CD4-positive, alpha-beta T cell treated with Interleukin-17A for 1 hour (primary cell): ENCODE data around the gene EGR1.

Source experiments
- DNase-seq: peaks from one replicate; pipeline ENCODE4 v3.0.0-alpha.2; 2020

Gene EGR1

DNA sequence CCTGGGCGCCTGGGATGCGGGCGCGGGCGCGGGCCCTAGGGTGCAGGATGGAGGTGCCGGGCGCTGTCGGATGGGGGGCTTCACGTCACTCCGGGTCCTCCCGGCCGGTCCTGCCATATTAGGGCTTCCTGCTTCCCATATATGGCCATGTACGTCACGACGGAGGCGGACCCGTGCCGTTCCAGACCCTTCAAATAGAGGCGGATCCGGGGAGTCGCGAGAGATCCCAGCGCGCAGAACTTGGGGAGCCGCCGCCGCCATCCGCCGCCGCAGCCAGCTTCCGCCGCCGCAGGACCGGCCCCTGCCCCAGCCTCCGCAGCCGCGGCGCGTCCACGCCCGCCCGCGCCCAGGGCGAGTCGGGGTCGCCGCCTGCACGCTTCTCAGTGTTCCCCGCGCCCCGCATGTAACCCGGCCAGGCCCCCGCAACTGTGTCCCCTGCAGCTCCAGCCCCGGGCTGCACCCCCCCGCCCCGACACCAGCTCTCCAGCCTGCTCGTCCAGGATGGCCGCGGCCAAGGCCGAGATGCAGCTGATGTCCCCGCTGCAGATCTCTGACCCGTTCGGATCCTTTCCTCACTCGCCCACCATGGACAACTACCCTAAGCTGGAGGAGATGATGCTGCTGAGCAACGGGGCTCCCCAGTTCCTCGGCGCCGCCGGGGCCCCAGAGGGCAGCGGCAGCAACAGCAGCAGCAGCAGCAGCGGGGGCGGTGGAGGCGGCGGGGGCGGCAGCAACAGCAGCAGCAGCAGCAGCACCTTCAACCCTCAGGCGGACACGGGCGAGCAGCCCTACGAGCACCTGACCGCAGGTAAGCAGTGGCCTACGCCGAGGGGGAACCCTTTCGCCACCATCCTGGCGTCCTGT, at the start of gene EGR1:
EGR1 (plus strand) TSS at position 219 of the 864 bp plus-strand sequence; CDS start at position 502, 283 bp downstream.
- DNase-seq: peak; percentile 98

DNA sequence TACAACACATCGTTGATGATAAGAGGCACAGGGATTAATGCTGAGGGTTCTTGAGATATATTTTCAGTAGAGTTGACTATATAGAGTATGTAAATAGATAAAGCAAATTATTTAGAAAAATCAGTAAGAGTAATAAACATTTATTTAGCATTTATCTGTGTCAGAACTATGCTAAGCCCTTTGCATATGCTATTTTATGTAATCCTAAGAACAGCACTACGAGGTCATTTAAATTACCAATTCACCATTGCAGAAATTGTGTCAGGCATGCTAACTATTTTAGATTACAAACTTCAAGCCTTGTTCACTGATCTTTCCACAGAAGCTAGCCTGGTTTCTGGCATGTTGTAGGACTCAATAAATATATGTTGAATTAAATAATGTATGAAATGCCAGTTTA, 46.8 kb upstream of the EGR1 start:
- DNase-seq: no peak

DNA sequence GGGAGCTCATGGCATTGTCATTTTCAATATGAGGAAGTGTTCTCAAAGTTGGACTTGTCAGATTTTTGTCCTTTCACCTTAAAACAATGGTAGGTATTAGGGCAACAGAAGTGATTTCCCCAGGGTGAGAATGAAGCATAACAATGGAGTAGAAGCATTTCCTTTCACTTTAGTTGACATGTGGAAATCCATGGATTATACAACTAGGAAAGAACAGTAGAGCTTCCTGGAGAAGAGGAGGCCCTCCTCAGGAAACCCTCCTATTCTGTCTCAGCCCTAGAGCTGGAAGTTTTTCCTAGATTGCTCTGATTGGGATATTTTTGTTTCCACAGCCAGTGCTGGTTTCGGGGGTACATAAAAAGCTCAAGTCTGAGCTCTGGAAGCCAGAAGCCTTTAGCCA, 40.2 kb upstream of the EGR1 start:
- no peak for DNase-seq

DNA sequence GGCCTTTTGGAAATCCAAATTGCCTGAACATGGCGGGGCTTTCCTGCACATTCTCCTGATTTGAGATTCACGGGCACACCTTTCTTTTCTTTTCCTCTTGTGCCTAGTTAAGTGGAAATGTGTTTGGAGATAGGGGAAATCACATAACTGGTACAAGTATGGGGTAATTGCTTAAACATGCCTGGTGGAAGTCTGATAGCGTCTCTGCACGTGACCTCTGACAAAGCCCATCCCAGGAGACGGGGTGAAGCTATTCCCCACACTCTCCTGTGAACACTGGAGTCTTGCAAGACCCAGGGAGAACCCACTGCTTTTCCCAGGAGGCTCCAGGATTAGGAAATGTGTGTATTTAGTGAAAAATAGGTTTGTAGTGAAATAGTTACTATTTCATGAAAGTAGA, 29.3 kb upstream of the EGR1 start:
- DNase-seq: no peak

DNA sequence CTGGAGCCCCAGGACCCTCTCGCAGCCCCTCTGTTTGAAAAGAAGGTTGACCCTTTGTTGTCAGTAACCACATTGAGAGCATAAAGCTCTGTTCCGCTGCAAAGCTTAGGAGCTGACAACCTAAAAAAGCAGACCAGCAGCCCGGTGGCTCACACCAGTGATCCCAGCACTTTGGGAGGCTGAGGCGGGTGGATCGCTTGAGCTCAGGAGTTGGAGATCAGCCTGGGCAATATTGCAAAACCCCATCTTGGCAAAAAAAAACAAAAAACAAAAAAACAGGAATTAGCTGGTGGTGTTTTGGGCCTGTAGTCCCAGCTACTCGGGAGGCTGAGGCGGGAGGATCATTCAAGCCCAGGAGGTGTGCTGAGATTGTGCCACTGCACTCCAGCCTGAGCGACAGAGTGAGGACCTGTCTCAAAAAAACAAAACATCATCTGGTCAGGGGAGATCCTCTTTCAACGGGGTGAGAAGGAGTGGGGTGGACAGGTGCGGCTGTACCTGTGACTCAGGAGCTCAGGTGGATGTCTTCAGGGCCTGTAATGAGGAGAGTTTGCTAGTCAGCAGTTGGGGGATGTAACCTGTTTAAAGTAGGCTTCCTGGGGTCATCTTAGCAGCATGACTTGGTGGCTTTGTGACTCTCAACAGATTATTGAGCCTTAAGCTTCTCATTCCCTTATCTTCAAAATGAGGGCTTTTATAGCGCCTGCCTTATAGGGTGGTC, 27.1 kb upstream of the EGR1 start:
- no peak for DNase-seq

DNA sequence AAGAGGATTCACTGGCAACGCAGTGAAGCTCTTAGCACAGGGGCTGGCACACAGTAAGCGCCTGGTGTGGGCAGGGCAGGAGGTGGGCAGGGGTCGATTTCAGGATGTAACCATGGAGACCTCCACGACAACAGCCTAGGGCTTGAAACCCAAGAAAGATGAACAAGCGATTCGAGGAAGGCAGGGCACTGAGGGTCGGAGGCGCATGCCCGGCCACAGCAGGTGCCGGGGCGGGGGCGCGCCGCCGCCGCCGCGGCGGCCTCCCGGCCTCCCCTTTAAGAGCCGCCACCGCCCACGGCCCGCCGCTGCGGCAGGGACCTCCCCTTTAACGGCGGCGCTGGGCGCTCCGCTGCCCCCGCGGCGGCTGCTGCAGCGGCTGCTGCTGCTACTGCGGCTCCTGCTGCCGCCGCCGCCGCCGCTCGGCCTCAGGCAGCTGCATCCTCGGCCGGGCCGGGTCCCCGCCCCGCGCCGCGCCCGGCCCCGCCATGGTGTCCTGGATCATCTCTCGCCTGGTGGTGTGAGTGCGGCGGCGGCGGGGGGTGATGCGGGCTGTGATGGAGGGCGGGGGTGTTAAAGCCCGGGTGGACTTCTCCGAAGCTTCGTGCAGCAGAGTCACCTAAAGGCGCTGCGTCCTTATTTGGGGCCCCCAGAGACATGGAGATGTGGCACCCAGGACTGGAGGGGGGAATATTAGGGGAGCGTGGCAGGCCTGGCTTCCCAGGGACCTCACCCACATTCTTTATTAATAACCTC, 26.4 kb upstream of the EGR1 start, which contains the start of gene REEP2:
REEP2 (plus strand) TSS at position 334 of the 753 bp plus-strand sequence; CDS start at position 486, 152 bp downstream.
- DNase-seq: peak; percentile 56

DNA sequence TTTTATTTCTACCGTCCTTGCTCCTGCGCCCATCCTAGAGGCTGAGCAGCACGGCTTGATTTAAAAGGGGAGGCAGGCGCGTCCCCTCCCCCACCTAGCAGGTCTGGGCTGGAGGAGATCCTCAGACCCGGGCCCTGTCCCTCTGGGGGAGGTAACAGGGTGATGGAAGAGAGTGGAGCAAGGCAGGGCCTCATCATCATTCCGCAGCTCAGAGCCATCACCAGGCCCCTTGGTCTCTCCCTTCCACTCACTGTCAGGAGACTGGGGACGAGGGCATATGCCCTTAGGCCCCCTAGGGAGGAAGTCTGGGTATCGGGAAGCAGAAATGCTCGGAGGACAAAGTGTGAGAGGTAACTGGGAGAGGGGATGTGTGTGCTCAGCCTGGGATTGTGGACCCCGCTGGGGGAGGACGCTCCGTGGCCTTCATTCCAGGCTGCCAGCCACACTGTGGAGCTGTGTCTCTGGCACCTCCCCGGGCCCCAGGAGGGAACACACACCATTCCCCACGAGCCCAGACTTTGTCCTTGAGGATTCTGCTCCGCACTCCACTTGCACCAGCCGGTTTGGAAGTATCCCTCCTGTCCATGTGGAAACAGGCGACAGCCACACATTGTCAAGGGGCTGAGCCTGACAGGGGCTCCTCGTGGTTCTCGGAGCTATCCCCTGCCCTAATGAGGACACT, 25.7 kb upstream of the EGR1 start:
- no peak for DNase-seq

DNA sequence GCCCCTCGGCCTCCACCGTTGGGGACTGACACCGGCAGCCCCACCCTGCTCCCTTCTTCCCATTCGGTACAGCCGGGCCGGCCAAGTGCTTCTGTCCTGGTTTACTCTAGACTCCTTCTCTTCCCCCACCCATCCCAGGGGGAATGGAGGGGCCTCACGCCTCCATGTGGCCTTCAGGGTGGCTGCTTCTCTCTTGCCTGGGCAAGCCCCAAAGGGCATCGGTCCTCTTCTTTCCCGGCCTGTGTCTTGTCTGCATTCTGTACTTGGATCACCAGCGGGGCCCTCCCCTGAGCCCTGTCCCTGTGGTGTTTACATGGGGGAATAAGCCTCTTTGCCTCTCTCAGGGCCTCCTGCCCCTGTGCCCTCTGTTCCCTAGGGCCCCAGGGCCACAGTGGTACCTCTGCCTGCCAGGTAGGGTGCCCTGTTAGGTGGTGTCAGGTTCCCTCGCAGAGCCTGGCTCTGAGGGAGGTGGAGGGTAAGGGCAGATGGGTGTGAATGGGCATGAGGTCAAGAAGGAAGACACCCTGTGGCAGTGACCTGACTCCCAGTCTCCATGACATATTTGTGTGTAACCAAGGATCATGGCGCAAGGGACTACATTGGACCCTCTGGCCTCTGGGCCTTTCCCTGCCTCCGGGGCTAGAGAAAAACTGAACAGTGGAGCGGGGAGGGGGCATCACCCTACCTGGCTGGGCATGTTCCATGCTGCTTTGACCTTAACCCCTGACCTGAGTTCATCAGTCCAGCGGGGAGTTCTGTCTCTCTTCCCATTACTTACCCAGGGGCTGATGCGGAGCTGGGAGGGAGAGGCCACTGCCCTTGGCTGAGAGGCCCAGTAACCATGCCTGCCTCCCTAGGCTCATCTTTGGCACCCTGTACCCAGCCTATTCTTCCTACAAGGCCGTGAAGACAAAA, 24.9 kb upstream of the EGR1 start:
- no peak for DNase-seq

DNA sequence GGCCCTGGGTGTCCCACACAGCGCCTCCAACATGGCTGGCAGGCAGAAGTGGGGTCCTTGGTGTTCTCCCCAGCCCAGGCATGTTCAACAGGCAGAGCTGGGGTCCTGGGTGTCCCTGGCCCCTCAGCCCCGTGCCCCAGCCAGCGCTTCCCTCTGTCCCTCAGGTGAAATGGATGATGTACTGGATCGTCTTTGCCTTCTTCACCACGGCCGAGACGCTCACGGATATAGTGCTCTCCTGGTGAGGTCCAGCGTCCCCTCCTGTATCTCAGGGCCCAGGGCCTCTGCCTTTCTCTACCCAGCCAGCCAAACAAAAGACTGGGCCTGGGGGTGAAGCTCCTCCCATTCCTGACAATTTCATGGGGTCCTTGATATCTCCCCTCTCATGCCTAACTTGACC, 24.1 kb upstream of the EGR1 start:
- no peak for DNase-seq

DNA sequence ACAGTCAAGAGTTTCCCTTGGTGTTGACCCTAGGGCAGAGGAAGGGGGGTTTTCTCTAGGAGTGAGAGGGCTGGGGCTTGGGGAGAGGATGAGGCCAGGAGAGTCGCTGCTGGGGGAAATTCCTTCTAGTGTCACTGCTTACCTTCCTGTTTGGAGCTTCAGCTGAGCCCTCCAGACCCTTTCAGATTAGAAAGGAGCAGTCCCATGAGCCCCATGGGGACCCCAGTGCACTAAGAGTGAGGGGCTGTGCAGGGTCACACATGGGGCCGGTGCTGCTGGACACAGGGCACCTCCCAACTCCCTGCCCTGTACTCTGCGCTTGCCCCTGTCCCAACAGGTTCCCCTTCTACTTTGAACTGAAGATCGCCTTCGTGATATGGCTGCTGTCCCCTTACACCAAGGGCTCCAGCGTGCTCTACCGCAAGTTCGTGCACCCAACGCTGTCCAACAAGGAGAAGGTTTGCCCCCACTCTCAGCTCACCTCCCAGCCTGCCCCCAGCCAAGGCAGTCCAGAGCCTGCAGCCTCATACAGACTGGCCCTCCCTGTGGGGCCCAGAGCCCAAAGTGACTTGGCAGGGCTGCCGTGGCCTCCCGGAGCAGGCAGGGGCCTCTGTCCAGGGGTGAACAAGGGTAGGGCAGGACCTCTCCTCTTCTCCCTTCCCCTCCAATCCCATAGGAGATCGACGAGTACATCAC, 21.1 kb upstream of the EGR1 start:
- DNase-seq: no peak

DNA sequence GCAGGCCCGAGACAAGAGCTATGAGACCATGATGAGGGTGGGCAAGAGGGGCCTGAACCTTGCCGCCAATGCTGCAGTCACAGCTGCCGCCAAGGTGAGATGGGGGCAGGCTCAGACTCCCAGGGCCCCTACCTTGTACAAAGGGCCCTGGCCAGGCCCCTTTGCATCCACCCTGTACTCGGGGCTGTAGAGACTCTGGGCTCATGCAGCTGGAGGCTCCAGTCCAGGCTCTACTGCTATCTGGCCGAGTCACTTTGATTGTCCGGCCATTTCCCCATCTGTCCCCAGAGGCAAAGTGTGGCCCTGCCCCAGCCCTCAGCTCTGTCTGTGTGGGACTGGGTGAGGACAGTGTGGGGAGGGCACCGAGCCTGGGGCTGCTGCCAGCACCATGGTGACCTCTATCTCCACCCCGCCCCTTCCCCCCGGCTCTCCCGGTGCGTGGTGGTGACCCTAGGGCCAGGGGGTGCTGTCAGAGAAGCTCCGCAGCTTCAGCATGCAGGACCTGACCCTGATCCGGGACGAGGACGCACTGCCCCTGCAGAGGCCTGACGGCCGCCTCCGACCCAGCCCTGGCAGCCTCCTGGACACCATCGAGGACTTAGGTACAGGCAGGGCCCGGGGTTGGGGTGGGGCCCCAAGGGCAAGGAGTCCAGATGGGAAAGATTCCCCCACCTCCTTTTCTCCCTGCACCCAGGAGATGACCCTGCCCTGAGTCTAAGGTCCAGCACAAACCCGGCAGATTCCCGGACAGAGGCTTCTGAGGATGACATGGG, 20.3 kb upstream of the EGR1 start:
- DNase-seq: no peak

DNA sequence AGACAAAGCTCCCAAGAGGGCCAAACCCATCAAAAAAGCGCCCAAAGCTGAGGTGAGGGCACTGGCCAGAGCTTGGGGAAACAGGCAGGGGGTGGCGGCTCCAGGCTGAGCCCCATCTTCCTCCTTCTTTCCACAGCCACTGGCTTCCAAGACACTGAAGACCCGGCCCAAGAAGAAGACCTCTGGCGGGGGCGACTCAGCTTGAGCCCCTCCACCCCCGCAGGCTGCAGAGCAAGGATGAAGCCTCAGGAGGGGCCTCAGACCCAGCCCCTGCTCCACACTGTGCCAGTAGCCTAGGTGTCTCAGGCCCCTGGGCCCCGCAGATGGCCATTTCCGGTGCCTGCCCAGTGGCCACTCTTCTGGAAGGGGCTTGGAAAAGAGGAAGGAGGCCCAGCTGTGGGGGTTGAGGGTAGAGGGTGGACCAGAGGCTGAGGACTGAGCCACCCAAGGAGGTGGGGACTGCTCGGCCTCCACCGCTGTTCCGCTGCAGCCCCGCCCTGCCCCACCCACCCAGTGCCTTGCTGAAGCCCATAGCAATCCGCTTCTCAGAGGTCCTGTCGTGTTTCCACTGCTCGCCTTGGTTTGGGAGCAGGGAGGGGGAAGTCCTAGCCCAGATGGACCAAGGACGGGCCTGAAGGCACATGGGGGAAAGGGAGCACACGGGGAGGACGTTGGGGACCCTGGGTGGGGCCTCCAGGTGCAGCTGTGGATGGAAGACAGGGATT, 19.6 kb upstream of the EGR1 start:
- no peak for DNase-seq

DNA sequence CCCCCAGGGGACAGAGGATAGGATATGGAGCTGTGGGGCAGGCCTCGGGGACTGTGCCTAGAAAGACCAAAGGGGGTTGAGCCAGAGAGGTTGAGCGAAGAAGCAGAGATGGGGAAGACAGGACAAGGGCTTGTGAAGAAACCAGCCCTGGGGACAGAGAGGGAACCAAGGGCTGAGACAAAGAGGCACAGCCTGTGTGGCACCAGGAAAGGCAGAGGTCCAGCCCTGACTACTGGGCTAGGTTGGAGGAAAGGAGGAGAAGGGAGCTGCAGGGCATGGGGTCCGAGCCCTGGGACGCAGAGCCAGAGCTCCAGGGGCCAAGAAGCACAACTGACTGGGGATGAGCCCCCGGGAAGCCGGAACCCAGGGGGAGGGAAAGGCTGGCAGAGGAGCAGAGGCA, 17.2 kb upstream of the EGR1 start:
- DNase-seq: no peak

DNA sequence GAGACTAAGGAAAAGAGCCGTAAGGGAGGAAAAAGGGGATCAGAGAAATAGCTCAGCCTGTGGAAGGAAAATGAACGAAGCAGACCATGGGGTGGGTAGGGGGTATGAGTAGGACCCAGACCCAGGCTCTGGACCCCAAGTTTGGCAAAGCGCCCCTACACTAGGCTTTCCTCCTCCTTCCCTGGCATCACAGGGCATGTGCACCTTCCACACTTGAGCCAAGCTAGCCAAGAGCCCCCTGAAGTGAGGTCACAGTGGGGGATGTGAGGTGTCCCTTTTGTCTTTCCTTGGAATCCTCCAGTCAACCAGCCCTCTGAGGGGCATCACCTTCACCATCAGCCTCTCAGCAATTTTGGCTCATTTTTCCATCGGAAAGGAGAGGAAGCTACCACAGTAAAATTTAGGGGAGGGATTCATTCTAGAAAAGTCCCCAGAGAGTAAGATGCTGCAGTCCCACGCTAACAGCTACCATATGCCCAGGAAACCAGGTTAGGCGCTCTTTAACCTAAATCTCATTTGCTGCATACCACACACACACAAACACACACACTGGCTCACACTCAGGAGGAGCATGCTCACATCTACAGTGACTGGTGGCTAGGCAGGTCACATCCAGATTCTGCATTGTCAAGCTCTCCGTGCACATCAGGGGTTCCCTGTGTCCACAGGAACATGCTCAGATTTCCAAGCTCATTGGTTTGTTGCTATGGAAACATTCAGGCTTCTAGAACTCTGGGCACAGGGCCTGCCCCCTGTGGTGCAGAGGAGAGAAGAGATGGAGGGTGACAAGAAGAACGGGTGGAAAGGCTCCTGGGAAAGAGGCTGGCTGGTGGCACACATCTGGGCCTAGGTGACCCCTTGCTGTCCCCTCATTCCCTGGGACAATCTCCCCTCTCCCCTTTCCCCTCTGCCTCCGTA, 16.5 kb upstream of the EGR1 start:
- no peak for DNase-seq

DNA sequence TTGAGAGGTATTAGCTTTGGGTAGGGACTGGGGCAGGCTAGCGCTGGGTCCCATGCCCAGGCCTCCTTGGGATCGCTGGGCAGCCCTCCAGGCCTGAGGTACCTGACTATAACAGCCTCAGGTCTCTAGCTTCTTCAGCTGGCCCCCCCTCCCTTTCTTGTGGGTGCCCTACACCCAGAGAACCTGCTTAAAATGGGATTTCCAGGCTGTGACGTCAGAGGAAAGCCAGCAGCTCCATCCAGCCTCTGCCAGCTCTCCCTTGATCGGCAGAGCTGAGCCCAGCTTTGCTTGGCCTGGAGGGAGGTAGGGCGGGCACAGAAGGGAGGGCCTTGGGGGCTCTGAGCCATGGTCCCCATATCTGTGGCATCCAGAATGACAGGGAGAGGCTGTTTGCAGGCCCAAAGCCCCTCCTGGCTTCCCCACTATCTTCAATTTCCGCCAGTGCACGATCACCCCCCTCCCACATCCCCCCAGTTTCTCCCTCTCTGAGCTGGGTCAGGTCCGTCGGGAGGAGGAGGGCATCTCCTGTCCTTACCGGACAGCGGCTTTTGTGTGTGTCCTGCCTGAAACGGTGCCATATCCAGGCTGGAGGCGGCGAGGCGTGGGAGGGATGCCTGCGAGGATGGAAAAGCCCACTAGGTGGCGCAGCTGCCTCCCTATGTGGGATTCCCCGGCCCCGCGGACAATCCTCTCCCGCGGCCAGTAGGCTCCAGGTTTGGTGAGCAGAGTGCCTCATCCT, 15.6 kb upstream of the EGR1 start:
- peak; percentile 78 for DNase-seq

DNA sequence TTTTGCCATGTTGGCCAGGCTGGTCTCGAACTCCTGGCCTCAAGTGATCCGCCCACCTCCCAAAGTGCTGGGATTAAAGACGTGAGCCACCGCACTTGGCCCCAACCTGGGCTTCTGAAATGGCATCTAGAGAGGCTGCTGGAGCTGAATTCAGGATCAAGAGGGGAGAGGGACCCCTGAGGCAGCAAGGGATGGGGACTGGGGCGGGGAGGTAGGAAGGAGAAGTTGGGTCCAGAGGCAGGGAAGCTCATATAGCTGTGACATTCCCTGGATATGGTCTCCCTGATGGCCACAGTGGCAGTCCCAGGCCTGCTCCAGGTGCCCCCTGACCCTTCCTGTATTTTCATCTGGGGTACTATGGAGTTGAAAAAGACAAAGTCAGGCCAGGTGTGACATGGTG, 14.3 kb upstream of the EGR1 start:
- no peak for DNase-seq

DNA sequence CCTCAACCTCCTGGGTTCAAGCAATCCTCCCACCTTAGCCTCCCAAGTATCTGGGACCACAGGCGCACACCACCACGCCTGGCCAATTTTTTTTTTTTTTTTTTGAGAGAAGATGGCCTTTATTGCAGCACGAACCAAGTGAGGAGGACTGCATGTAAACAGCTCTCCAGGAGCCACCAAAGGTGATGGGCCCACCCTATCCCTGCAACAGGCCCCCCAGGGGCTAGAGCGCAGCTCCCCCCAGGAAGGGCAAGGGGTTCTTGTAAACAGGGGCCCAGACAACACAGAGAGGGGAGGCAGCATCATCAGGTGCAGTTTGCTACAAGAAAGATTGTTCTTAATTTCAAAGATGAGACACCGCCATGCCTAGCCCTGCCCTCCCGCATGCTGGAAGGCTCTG, 12.6 kb upstream of the EGR1 start:
- DNase-seq: no peak

DNA sequence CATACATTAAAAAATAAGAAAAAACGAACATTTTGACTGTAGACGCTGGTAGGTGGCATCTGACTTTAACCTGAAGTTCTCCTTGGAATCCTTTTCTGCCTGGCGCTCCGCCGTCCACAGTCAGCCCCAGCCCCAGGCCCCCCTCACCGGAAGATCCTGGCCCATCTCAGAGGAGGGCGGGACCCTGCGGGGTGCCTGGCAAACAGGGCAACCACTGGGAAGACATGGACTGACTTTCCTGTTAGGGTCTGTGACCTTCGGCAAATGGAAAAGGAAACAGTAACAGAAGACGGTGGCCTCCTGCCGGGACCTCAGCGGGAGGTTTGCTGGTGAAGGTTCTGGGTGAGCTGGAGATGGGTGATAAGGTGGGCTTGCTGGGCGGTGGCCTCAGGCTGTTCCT, 11.7 kb upstream of the EGR1 start:
- no peak for DNase-seq
